ENCODE data around the gene IFITM1. TPM values are rescaled to one million over a fixed set of nuclear protein-coding genes. Genes with fewer than 3 reads are reported as not detected.
A peak's percentile ranks its signal among the peaks of the same experiment; 100 is the strongest.

Gene IFITM1
- total and polyA plus RNA-seq, 9 of the 15 experiments (the other 6 are each of a cell fraction or from before 2014, with no cell fraction given), result 691 to 5,579 (median 974) TPM

GRCh38 chr11:294780-295179 lies 19.1 kb upstream of the IFITM1 start:
- Histone ChIP-seq H3K4me2 (ENCODE audit: insufficient read depth, low read length) (no peak overlapping the region), H3K4me3 (no peak overlapping the region), H4K20me1 (replicated peaks; ENCODE audit: control insufficient read depth, insufficient read depth, low read length) (no peaks in the 10 kb centered on the region), H3K79me2 (ENCODE audit: control insufficient read depth, insufficient read depth, low read length) (peaks cover 12% of the 10 kb centered on the region), H3K27me3 (ENCODE audit: control insufficient read depth in 2 of 2, insufficient read depth in 2 of 2, low read length in 2 of 2) (no peaks in the 10 kb centered on the region), H3K36me3 (ENCODE audit: control insufficient read depth, insufficient read depth, low read length) (peaks cover 58% of the 10 kb centered on the region; the same call in 2 of the 3 replicates), H2AFZ (ENCODE audit: low read depth, low read length) (no peak overlapping the region), H3K27ac (ENCODE audit: extremely low read depth, low read depth, low read length) (no peak overlapping the region), H3K4me1 (replicated peaks in 1 of 2; ENCODE audit: control insufficient read depth in 2 of 2, insufficient read depth in 2 of 2, low read length in 2 of 2) (peaks cover 22 to 94% of the 10 kb centered on the region in 2 experiments), H3K9me1 (ENCODE audit: control insufficient read depth, insufficient read depth, low read length) (no peaks in the 10 kb centered on the region), H3K9ac (ENCODE audit: insufficient read depth in 1 of 2, low read depth in 2 of 2, low read length in 2 of 2) (peak overlapping the region in 1 of 2 experiments; percentile 81; a peak in 2 of 4 replicates), H3K9me3 (replicated peaks; ENCODE audit: control insufficient read depth, insufficient read depth, low read depth, low read length) (no peaks in the 10 kb centered on the region)
- intact Hi-C loops (cut with micrococcal nuclease) (no loop called here), in situ Hi-C loops (cut with MboI) (no loop called here)
- ChIA-PET CTCF (ENCODE audit: low intra/inter-chr PET ratio) (no interaction called here), POLR2A (interaction anchor here (0.6 to 1.1 kb wide), 4 partner anchors 13 to 79 kb away, joined by 3 to 5 read pairs (median 4); partner anchors contain the start of gene IFITM2)
- no peak for TF ChIP-seq ZNF79 (CRISPR knock-in tag; IDR thresholded peaks at IDR 0.05; ENCODE audit: low read depth)
- no peak for TF ChIP-seq PPARD (CRISPR knock-in tag; IDR thresholded peaks at IDR 0.05)
- peak; percentile 42 for TF ChIP-seq POLR2G (IDR thresholded peaks at IDR 0.05; ENCODE audit: low read depth, low read length)
- TF ChIP-seq HEY1 (CRISPR knock-in tag; IDR thresholded peaks at IDR 0.05; ENCODE audit: borderline replicate concordance), result no peak
- no peak for TF ChIP-seq SPI1 (IDR thresholded peaks at IDR 0.05; ENCODE audit: borderline replicate concordance, low read depth, low read length)
- ATAC-seq (no peak), FAIRE-seq (no peak), DNase-seq (ENCODE audit: extremely low read depth in 1 of 4, low spot score in 3 of 4) (no peak)
- BruUV-seq (replicated peaks), result no TSS peak
- WGBS (ENCODE audit: insufficient coverage, low coverage, missing lambda C conversion rate), result 85% methylated on average over 14 of the region's 16 CpGs

All from K562 (cell line).